Tibial nerve (tissue), 4 donors: ENCODE measurements around the gene ADAMTSL1.

Experiments
- CTCF ChIP-seq, 5 experiments: fragments of 200-600 bp in 3 of 5; fragments of 450-650 bp in 2 of 5; sonication (generic) in 3 of 5; IDR thresholded peaks; one replicate each; pipeline ENCODE4 v1.5.1; 2016 to 2019; ENCODE audit warnings: antibody characterized with exemption in 5 of 5, mild to moderate bottlenecking in 3 of 5, moderate library complexity in 2 of 5
- EP300 ChIP-seq, 2 donors: sonication (generic); formaldehyde crosslinking; IDR thresholded peaks; one replicate each; pipeline ENCODE4 v1.6.1; 2017; ENCODE audit warnings: antibody characterized with exemption in 2 of 2, mild to moderate bottlenecking in 1 of 2
- POLR2A ChIP-seq, 2 donors: fragments of 450-650 bp; IDR thresholded peaks; one replicate each; pipeline ENCODE4 v1.6.1; 2017; ENCODE audit warnings: antibody characterized with exemption in 2 of 2, mild to moderate bottlenecking in 2 of 2, moderate library complexity in 2 of 2

- TF ChIP-seq CTCF (IDR thresholded peaks at IDR 0.05) (no peak), POLR2A (IDR thresholded peaks at IDR 0.05) (no peak), EP300 (IDR thresholded peaks at IDR 0.05) (no peak)
Measured at GRCh38 chr9:18441261-18441660, 32.7 kb upstream of the ADAMTSL1 start.
